A673 (cell line): ENCODE measurements around the gene KRTCAP3. TPM values are rescaled to one million over a fixed set of nuclear protein-coding genes. Genes with fewer than 3 reads are reported as not detected.

Experiments
- BruUV-seq: library from RNA; stranded (reverse); fragments of 400-500 nt; replicated peaks from 2 replicates; lab custom pipeline; 2021; lab: Mats Ljungman, UMichigan
- CTCF ChIA-PET: fragments of 300-600 bp; sonication (Branson Sonifier 250); formaldehyde crosslinking; loops from one replicate; lab custom pipeline; 2022; ENCODE audit warnings: antibody characterized with exemption; lab: Charles Lee
- POLR2A ChIA-PET: fragments of 300-600 bp; sonication (Branson Sonifier 250); formaldehyde crosslinking; loops from one replicate; lab custom pipeline; 2022; ENCODE audit warnings: antibody characterized with exemption; ENCODE audit not compliant: low non-redundant PET; lab: Charles Lee
- DNase-seq: peaks from one replicate; pipeline ENCODE4 v3.0.0-alpha.2; 2015; ENCODE audit warnings: low spot score
- H3K27ac ChIP-seq: fragments of 200-600 bp; sonication (generic); 2 replicates; pipeline ENCODE4 v1.5.1; 2016; ENCODE audit warnings: mixed run types, low read depth, mild to moderate bottlenecking, mixed read lengths, antibody characterized with exemption, low read length; ENCODE audit not compliant: poor library complexity, severe bottlenecking
- H3K27me3 ChIP-seq: fragments of 200-600 bp; sonication (generic); replicated peaks from 2 replicates; pipeline ENCODE4 v1.6.1; 2017; ENCODE audit warnings: mixed run types, low read depth, mild to moderate bottlenecking, mixed read lengths, antibody characterized with exemption, low read length; ENCODE audit not compliant: insufficient read depth, poor library complexity
- H3K36me3 ChIP-seq: fragments of 200-600 bp; sonication (generic); 2 replicates; pipeline ENCODE4 v1.6.1; 2016; ENCODE audit warnings: mixed run types, mild to moderate bottlenecking, mixed read lengths, antibody characterized with exemption, low read length; ENCODE audit not compliant: insufficient read depth, poor library complexity, severe bottlenecking
- H3K4me1 ChIP-seq: fragments of 200-600 bp; sonication (generic); 2 replicates; pipeline ENCODE4 v1.6.1; 2017; ENCODE audit warnings: mixed run types, mild to moderate bottlenecking, mixed read lengths, antibody characterized with exemption, low read length; ENCODE audit not compliant: insufficient read depth, poor library complexity, severe bottlenecking
- H3K4me3 ChIP-seq: fragments of 200-600 bp; sonication (generic); 2 replicates; pipeline ENCODE4 v1.5.1; 2016; ENCODE audit warnings: low read depth, mixed run types, mild to moderate bottlenecking, mixed read lengths, low read length; ENCODE audit not compliant: poor library complexity, severe bottlenecking
- H3K9me3 ChIP-seq: fragments of 200-600 bp; sonication (generic); 2 replicates; pipeline ENCODE4 v1.6.1; 2016; ENCODE audit warnings: mixed run types, low read depth, mild to moderate bottlenecking, mixed read lengths, antibody characterized with exemption, low read length; ENCODE audit not compliant: poor library complexity, severe bottlenecking
- CTCF ChIP-seq: fragments of 300-800, 200-600 bp; sonication (generic); conservative IDR thresholded peaks from 2 replicates; pipeline ENCODE4 v1.5.1; 2017; ENCODE audit warnings: low read depth, mild to moderate bottlenecking, antibody characterized with exemption, low read length, moderate library complexity, mixed read lengths
- EZH2 ChIP-seq: fragments of 200-600 bp; sonication (generic); IDR thresholded peaks from 2 replicates; pipeline ENCODE4 v1.6.1; 2017; ENCODE audit warnings: borderline replicate concordance, low read depth, mild to moderate bottlenecking, mixed read lengths, antibody characterized with exemption, low read length; ENCODE audit not compliant: poor library complexity, severe bottlenecking
- intact Hi-C: fragments of 100-400 bp; cut with micrococcal nuclease; formaldehyde crosslinking; loops from one replicate; pipeline ENCODE4 v1.10.0; 2022; ENCODE audit not compliant: unreplicated experiment
- total RNA-seq: library from RNA; stranded (reverse); gene quantifications from 2 replicates; pipeline ENCODE4 v1.2.3, GENCODE V29; 2021

The KRTCAP3 gene
- total RNA-seq, 1 experiment from 2014 or later = 3.4 TPM

DNA sequence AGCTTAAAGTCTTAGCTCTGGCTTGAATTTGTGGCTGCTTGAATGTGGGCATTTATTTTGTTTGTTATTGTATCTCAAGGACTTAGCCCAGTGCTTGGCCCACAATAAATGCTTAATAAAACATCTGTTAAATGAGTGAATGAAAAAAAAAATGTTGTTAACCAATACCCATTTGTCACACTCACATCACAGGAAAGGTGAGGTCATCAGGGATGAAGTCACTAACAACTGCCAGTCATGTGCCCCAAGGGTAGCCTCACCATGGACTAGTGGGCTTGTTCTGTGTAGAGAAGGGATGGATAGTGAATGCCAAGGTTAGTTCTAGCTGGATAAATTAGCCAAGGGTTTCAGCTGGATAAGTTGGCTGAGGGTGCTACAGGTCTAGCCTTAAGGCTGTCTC lies 10.8 kb upstream of the KRTCAP3 start:
- POLR2A ChIA-PET = no interaction called here

DNA sequence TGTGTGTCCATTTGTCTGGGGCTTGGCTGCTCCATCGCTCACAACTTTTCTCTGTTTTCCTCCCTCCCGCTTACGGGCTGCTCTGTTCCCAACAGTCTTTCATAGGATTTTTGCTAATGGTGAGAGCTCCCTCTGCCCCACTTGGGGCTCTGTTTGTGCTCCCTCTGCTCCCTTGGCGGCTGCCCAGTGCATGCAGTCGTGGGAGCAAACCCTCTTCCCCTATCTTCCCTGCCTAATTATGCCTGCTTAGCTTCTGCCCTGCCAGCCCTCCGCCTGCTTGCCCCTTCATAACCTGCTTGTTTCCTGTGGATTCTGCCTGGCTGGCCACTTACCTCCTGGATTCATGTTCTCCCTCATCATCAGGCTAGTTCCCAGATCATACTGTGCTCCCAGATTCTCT lies 6.6 kb upstream of the KRTCAP3 start:
- no peaks in the 10 kb centered on the region for H3K9me3 ChIP-seq
- no peak overlapping the region for H3K27ac ChIP-seq
- POLR2A ChIA-PET = no interaction called here
- H3K4me3 ChIP-seq = no peak overlapping the region
- H3K27me3 ChIP-seq = no peaks in the 10 kb centered on the region
- no TSS peak for BruUV-seq
- TF ChIP-seq EZH2 (no peak), CTCF (no peak)
- CTCF ChIA-PET = no interaction called here
- DNase-seq = no peak
- intact Hi-C loops = no loop called here
- peaks cover 66% of the 10 kb centered on the region for H3K36me3 ChIP-seq
- H3K4me1 ChIP-seq = no peaks in the 10 kb centered on the region

More for the DNA sequence above, 10.8 kb upstream of the KRTCAP3 start:
- Histone ChIP-seq H3K4me3 (no peak overlapping the region), H3K9me3 (no peaks in the 10 kb centered on the region), H3K36me3 (peaks cover 34% of the 10 kb centered on the region), H3K4me1 (peaks cover 8% of the 10 kb centered on the region), H3K27ac (no peak overlapping the region), H3K27me3 (no peaks in the 10 kb centered on the region)
- DNase-seq = peak; percentile 23
- CTCF ChIA-PET = no interaction called here
- TF ChIP-seq EZH2 (no peak), CTCF (no peak)
- intact Hi-C loops = no loop called here
- no TSS peak for BruUV-seq

- ChIA-PET CTCF (no interaction called here), POLR2A (no interaction called here)
- no peaks in the 10 kb centered on the region for H3K4me1 ChIP-seq
- BruUV-seq = no TSS peak
- no peaks in the 10 kb centered on the region for H3K27me3 ChIP-seq
- peaks cover 48% of the 10 kb centered on the region for H3K36me3 ChIP-seq
- no peak for TF ChIP-seq EZH2
- intact Hi-C loops = no loop called here
- no peak for DNase-seq
- no peak overlapping the region for H3K4me3 ChIP-seq
- no peaks in the 10 kb centered on the region for H3K9me3 ChIP-seq
- H3K27ac ChIP-seq = no peak overlapping the region
These were observed 805 bp upstream of the KRTCAP3 start for GRCh38 chr2:27441226-27441926.

GRCh38 chr2:27442920-27443282 lies 720 bp downstream of the KRTCAP3 start:
- POLR2A ChIA-PET = no interaction called here
- no peaks in the 10 kb centered on the region for H3K27me3 ChIP-seq
- no peak overlapping the region for H3K27ac ChIP-seq
- H3K9me3 ChIP-seq = no peaks in the 10 kb centered on the region
- intact Hi-C loops = no loop called here
- H3K4me3 ChIP-seq = no peak overlapping the region
- no TSS peak for BruUV-seq
- TF ChIP-seq CTCF = no peak
- no peak for TF ChIP-seq EZH2
- DNase-seq = no peak
- peaks cover 36% of the 10 kb centered on the region for H3K36me3 ChIP-seq
- no peaks in the 10 kb centered on the region for H3K4me1 ChIP-seq
- CTCF ChIA-PET = no interaction called here
